ENCODE results near the gene SNX32. TPM values are rescaled to one million over a fixed set of nuclear protein-coding genes. Genes with fewer than 3 reads are reported as not detected.
A peak's percentile ranks its signal among the peaks of the same experiment; 100 is the strongest.

The SNX32 gene
- total and polyA plus RNA-seq, 2 of the 13 experiments (the other 11 are each of a cell fraction or from before 2014, with no cell fraction given) = 0.09 to 0.34 TPM

DNA sequence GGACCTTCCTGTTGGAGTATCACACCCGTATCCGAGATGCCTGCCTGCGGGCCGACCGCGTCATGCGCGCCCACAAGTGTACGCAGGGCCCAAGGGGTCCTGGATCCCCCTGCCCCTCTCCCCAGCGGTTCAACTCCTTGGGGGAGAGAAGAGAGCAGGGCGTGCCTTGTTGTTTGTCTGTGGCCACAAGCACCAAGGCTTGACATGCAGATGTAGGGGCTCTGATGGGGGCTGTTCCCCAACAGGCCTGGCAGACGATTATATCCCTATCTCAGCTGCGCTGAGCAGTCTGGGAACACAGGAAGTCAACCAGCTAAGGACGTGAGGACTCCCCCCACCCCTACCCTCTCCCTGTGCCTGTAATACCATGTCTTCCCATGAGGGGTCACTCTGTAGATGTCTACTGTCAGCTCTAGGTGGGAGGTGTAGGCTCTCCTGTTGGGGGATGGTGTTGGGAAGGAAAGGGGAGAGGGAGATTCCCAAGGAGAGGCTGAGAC, 17.4 kb downstream of the SNX32 start:
- Histone ChIP-seq H3K9ac (ENCODE audit: insufficient read depth, low read depth, low read length) (no peak overlapping the region), H3K27me3 (ENCODE audit: control insufficient read depth in 1 of 2, insufficient read depth in 2 of 2, low read length in 2 of 2) (no peaks in the 10 kb centered on the region), H3K4me3 (replicated peaks in 1 of 3; ENCODE audit: insufficient read depth in 1 of 3, low read depth in 2 of 3, low read length in 3 of 3) (no peak overlapping the region), H3K27ac (ENCODE audit: extremely low read length, insufficient read depth, low read length) (no peak overlapping the region), H3K36me3 (replicated peaks in 1 of 2; ENCODE audit: control insufficient read depth in 1 of 2, insufficient read depth in 2 of 2, low read length in 2 of 2) (peaks cover 14 to 32% of the 10 kb centered on the region in 2 experiments), H3K4me2 (ENCODE audit: low read depth, low read length) (no peak overlapping the region), H2AFZ (ENCODE audit: low read length) (no peak overlapping the region), H3K79me2 (ENCODE audit: insufficient read depth, low read length) (peaks cover 6% of the 10 kb centered on the region), H4K20me1 (ENCODE audit: insufficient read depth, low read length) (peaks cover 35% of the 10 kb centered on the region), H3K9me3 (ENCODE audit: low read length) (0 out of 2 replicates have a peak, but pooled peaks cover 4% of the 10 kb centered on the region), H3K4me1 (ENCODE audit: insufficient read depth, low read length) (peaks cover 67% of the 10 kb centered on the region)
- intact Hi-C loops (cut with micrococcal nuclease; ENCODE audit: unreplicated experiment) = no loop called here
- 89% methylated on average over 7 of the region's 14 CpGs for WGBS (ENCODE audit: low lambda C conversion rate)
- ChIA-PET POLR2A (interaction anchor here (0.5 to 4.1 kb wide), 6 partner anchors 9 to 106 kb away, joined by 3 to 20 read pairs (median 5); partner anchors contain the start of genes FIBP and MUS81), CTCF (ENCODE audit: low intra/inter-chr PET ratio, low total read pairs) (no interaction called here)
- FAIRE-seq (no peak), ATAC-seq (peak; percentile 10), DNase-seq (ENCODE audit: low spot score) (no peak)
- BruUV-seq (replicated peaks) = no TSS peak
- in situ Hi-C loops (cut with HindIII; ENCODE audit: extremely low pct_ligation_motif_present, low pct_unique_long_range_greater_than_20kb) = loop anchor here (10.0 kb wide), 1 partner anchor 296 kb away; the partner anchor contains the start of gene LTBP3
- TF ChIP-seq ZFP90 (CRISPR knock-in tag; IDR thresholded peaks at IDR 0.05; ENCODE audit: borderline replicate concordance) (no peak), AGO2 (optimal IDR thresholded peaks at IDR 0.05; ENCODE audit: low read depth, low read length) (peak; percentile 64), ZNF558 (CRISPR knock-in tag; IDR thresholded peaks at IDR 0.05; ENCODE audit: borderline replicate concordance) (no peak), RBFOX2 (IDR thresholded peaks at IDR 0.05; ENCODE audit: low read depth, low read length) (0 out of 2 replicates have a peak, but pooled peaks have one; percentile 2), POLR2G (IDR thresholded peaks at IDR 0.05; ENCODE audit: low read depth, low read length) (no peak), AGO1 (IDR thresholded peaks at IDR 0.05; ENCODE audit: low read depth, low read length, poor library complexity, severe bottlenecking) (peak; percentile 0), NFYC (CRISPR knock-in tag; IDR thresholded peaks at IDR 0.05) (no peak), SKI (IDR thresholded peaks at IDR 0.05; ENCODE audit: partially characterized antibody) (no peak), ZNF781 (CRISPR knock-in tag; IDR thresholded peaks at IDR 0.05; ENCODE audit: borderline replicate concordance, not compliant biosample characterization) (no peak), CBX5 (CRISPR knock-in tag; IDR thresholded peaks at IDR 0.05; ENCODE audit: borderline replicate concordance) (0 out of 2 replicates have a peak, but pooled peaks have one; percentile 18), ZNF335 (CRISPR knock-in tag; IDR thresholded peaks at IDR 0.05) (no peak), SALL2 (CRISPR knock-in tag; IDR thresholded peaks at IDR 0.05) (no peak), ZMYM2 (CRISPR knock-in tag; IDR thresholded peaks at IDR 0.05) (0 out of 2 replicates have a peak, but pooled peaks have one; percentile 4), GFI1 (CRISPR knock-in tag; IDR thresholded peaks at IDR 0.05; ENCODE audit: borderline replicate concordance) (no peak), SCMH1 (CRISPR knock-in tag; IDR thresholded peaks at IDR 0.05; ENCODE audit: borderline replicate concordance) (no peak)
- TF ChIP-seq, protein P1, sequence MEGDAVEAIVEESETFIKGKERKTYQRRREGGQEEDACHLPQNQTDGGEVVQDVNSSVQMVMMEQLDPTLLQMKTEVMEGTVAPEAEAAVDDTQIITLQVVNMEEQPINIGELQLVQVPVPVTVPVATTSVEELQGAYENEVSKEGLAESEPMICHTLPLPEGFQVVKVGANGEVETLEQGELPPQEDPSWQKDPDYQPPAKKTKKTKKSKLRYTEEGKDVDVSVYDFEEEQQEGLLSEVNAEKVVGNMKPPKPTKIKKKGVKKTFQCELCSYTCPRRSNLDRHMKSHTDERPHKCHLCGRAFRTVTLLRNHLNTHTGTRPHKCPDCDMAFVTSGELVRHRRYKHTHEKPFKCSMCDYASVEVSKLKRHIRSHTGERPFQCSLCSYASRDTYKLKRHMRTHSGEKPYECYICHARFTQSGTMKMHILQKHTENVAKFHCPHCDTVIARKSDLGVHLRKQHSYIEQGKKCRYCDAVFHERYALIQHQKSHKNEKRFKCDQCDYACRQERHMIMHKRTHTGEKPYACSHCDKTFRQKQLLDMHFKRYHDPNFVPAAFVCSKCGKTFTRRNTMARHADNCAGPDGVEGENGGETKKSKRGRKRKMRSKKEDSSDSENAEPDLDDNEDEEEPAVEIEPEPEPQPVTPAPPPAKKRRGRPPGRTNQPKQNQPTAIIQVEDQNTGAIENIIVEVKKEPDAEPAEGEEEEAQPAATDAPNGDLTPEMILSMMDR (CRISPR knock-in tag; IDR thresholded peaks at IDR 0.05) = peak; percentile 57
- TF ChIP-seq, protein P2, sequence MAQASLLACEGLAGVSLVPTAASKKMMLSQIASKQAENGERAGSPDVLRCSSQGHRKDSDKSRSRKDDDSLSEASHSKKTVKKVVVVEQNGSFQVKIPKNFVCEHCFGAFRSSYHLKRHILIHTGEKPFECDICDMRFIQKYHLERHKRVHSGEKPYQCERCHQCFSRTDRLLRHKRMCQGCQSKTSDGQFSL (CRISPR knock-in tag; IDR thresholded peaks at IDR 0.05) = peak; percentile 55; the same call in 1 of the 2 replicates
- TF ChIP-seq, protein P3, sequence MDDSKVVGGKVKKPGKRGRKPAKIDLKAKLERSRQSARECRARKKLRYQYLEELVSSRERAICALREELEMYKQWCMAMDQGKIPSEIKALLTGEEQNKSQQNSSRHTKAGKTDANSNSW (CRISPR knock-in tag; IDR thresholded peaks at IDR 0.05; ENCODE audit: borderline replicate concordance) = no peak
- TF ChIP-seq, protein P4, sequence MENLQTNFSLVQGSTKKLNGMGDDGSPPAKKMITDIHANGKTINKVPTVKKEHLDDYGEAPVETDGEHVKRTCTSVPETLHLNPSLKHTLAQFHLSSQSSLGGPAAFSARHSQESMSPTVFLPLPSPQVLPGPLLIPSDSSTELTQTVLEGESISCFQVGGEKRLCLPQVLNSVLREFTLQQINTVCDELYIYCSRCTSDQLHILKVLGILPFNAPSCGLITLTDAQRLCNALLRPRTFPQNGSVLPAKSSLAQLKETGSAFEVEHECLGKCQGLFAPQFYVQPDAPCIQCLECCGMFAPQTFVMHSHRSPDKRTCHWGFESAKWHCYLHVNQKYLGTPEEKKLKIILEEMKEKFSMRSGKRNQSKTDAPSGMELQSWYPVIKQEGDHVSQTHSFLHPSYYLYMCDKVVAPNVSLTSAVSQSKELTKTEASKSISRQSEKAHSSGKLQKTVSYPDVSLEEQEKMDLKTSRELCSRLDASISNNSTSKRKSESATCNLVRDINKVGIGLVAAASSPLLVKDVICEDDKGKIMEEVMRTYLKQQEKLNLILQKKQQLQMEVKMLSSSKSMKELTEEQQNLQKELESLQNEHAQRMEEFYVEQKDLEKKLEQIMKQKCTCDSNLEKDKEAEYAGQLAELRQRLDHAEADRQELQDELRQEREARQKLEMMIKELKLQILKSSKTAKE (CRISPR knock-in tag; IDR thresholded peaks at IDR 0.05; ENCODE audit: borderline replicate concordance) = no peak
